Measurements from ENCODE around the gene RBM8A.

- no peak for TF ChIP-seq CTCF (conservative IDR thresholded peaks at IDR 0.05; ENCODE audit: low read length)
- no peak for TF ChIP-seq EZH2phosphoT487 (IDR thresholded peaks at IDR 0.05; ENCODE audit: borderline replicate concordance, low read depth, low read length)
These were observed 48.6 kb downstream of the RBM8A start for GRCh38 chr1:145878724-145879123.
